A673 (cell line): ENCODE results near the gene LMTK3. TPM values are rescaled to one million over a fixed set of nuclear protein-coding genes. Genes with fewer than 3 reads are reported as not detected.

ENCODE experiments used
- BruUV-seq: library from RNA; stranded (reverse); fragments of 400-500 nt; replicated peaks from 2 replicates; lab custom pipeline; 2021; lab: Mats Ljungman, UMichigan
- CTCF ChIA-PET: fragments of 300-600 bp; sonication (Branson Sonifier 250); formaldehyde crosslinking; loops from one replicate; lab custom pipeline; 2022; ENCODE audit warnings: antibody characterized with exemption; lab: Charles Lee
- POLR2A ChIA-PET: fragments of 300-600 bp; sonication (Branson Sonifier 250); formaldehyde crosslinking; loops from one replicate; lab custom pipeline; 2022; ENCODE audit warnings: antibody characterized with exemption; ENCODE audit not compliant: low non-redundant PET; lab: Charles Lee
- DNase-seq: peaks from one replicate; pipeline ENCODE4 v3.0.0-alpha.2; 2015; ENCODE audit warnings: low spot score
- H3K27ac ChIP-seq: fragments of 200-600 bp; sonication (generic); 2 replicates; pipeline ENCODE4 v1.5.1; 2016; ENCODE audit warnings: mixed run types, low read depth, mild to moderate bottlenecking, mixed read lengths, antibody characterized with exemption, low read length; ENCODE audit not compliant: poor library complexity, severe bottlenecking
- H3K27me3 ChIP-seq: fragments of 200-600 bp; sonication (generic); replicated peaks from 2 replicates; pipeline ENCODE4 v1.6.1; 2017; ENCODE audit warnings: mixed run types, low read depth, mild to moderate bottlenecking, mixed read lengths, antibody characterized with exemption, low read length; ENCODE audit not compliant: insufficient read depth, poor library complexity
- H3K36me3 ChIP-seq: fragments of 200-600 bp; sonication (generic); 2 replicates; pipeline ENCODE4 v1.6.1; 2016; ENCODE audit warnings: mixed run types, mild to moderate bottlenecking, mixed read lengths, antibody characterized with exemption, low read length; ENCODE audit not compliant: insufficient read depth, poor library complexity, severe bottlenecking
- H3K4me1 ChIP-seq: fragments of 200-600 bp; sonication (generic); 2 replicates; pipeline ENCODE4 v1.6.1; 2017; ENCODE audit warnings: mixed run types, mild to moderate bottlenecking, mixed read lengths, antibody characterized with exemption, low read length; ENCODE audit not compliant: insufficient read depth, poor library complexity, severe bottlenecking
- H3K4me3 ChIP-seq: fragments of 200-600 bp; sonication (generic); 2 replicates; pipeline ENCODE4 v1.5.1; 2016; ENCODE audit warnings: low read depth, mixed run types, mild to moderate bottlenecking, mixed read lengths, low read length; ENCODE audit not compliant: poor library complexity, severe bottlenecking
- H3K9me3 ChIP-seq: fragments of 200-600 bp; sonication (generic); 2 replicates; pipeline ENCODE4 v1.6.1; 2016; ENCODE audit warnings: mixed run types, low read depth, mild to moderate bottlenecking, mixed read lengths, antibody characterized with exemption, low read length; ENCODE audit not compliant: poor library complexity, severe bottlenecking
- EZH2 ChIP-seq: fragments of 200-600 bp; sonication (generic); IDR thresholded peaks from 2 replicates; pipeline ENCODE4 v1.6.1; 2017; ENCODE audit warnings: borderline replicate concordance, low read depth, mild to moderate bottlenecking, mixed read lengths, antibody characterized with exemption, low read length; ENCODE audit not compliant: poor library complexity, severe bottlenecking
- intact Hi-C: fragments of 100-400 bp; cut with micrococcal nuclease; formaldehyde crosslinking; loops from one replicate; pipeline ENCODE4 v1.10.0; 2022; ENCODE audit not compliant: unreplicated experiment
- total RNA-seq: library from RNA; stranded (reverse); gene quantifications from 2 replicates; pipeline ENCODE4 v1.2.3, GENCODE V29; 2021
- TF ChIP-seq, protein P1 (sequence below): fragments of 300-800, 200-600 bp; sonication (generic); conservative IDR thresholded peaks from 2 replicates; pipeline ENCODE4 v1.5.1; 2017; ENCODE audit warnings: low read depth, mild to moderate bottlenecking, antibody characterized with exemption, low read length, moderate library complexity, mixed read lengths

The LMTK3 gene
- total RNA-seq, 1 experiment from 2014 or later, result 0.52 TPM

DNA sequence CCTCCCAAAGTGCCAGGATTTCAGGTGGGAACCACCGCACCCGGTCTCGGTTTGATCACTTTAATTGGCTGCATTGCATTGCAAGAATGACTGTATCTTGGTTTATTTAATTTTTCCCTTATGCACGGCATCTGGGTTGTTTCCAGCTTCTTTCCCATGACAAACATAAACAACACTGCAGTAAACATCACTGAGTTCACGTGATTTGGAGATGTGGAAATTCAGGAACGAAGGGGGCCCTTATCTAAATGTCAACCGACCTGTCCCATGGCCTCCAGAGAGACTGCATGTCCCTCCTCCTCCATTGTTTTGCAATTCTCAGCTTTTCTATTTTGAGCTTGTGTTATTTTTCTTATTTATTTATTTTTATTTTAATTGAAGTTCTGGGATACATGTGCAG is 25.9 kb upstream of the LMTK3 start:
- Histone ChIP-seq H3K4me3 (no peak overlapping the region), H3K36me3 (no peaks in the 10 kb centered on the region), H3K4me1 (no peaks in the 10 kb centered on the region), H3K27me3 (no peaks in the 10 kb centered on the region), H3K9me3 (no peaks in the 10 kb centered on the region), H3K27ac (no peak overlapping the region)
- intact Hi-C loops, result no loop called here
- ChIA-PET POLR2A (interaction anchor here (0.7 kb wide), 1 partner anchor 728 kb away, joined by 7 read pairs; no protein-coding TSS in a partner anchor), CTCF (no interaction called here)
- TF ChIP-seq, protein P1, sequence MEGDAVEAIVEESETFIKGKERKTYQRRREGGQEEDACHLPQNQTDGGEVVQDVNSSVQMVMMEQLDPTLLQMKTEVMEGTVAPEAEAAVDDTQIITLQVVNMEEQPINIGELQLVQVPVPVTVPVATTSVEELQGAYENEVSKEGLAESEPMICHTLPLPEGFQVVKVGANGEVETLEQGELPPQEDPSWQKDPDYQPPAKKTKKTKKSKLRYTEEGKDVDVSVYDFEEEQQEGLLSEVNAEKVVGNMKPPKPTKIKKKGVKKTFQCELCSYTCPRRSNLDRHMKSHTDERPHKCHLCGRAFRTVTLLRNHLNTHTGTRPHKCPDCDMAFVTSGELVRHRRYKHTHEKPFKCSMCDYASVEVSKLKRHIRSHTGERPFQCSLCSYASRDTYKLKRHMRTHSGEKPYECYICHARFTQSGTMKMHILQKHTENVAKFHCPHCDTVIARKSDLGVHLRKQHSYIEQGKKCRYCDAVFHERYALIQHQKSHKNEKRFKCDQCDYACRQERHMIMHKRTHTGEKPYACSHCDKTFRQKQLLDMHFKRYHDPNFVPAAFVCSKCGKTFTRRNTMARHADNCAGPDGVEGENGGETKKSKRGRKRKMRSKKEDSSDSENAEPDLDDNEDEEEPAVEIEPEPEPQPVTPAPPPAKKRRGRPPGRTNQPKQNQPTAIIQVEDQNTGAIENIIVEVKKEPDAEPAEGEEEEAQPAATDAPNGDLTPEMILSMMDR, result no peak
- TF ChIP-seq EZH2, result no peak
- no peak for DNase-seq
- no TSS peak for BruUV-seq

DNA sequence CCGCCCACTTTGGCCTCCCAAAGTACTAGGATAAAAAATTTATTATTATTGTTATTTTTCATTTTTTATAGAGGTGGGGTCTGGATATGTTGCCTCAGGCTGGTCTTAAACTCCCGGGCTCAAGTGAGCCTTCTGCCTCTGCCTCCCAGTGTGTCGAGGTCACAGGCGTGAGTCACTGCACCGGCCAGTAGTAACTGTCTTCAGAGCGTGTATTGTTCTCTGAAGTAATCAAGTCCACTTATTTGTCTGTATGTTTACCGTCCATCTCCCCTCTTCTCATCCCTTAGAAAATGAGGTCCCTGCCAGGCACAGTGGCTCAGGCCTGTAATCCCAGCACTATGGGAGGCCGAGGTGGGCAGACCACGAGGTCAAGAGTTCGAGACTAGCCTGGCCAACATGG is 22.1 kb upstream of the LMTK3 start:
- intact Hi-C loops, result no loop called here

DNA sequence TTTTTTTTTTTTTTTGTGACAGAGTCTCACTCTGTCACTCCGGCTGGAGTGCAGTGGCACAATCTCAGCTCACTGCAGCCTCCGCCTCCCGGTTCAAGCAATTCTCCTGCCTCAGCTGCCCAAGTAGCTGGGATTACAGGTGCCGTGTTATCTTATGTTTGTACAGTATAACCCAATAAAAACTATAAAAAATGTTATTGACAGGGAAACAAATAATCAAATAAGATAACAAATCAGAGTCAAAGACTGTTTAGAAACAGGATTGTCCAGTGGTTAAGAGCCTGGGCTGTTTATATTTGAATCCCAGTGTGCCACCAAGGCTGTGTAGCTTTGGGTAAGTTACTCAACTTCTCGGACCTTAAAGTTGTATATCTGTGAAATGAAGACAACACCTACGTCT is 19.1 kb upstream of the LMTK3 start:
- DNase-seq, result no peak
- no peak for TF ChIP-seq EZH2
- TF ChIP-seq, protein P1, result no peak
- POLR2A ChIA-PET, result no interaction called here
- no peaks in the 10 kb centered on the region for H3K27me3 ChIP-seq
- H3K9me3 ChIP-seq, result peaks cover 3% of the 10 kb centered on the region
- H3K36me3 ChIP-seq, result no peaks in the 10 kb centered on the region
- H3K4me1 ChIP-seq, result no peaks in the 10 kb centered on the region
- intact Hi-C loops, result no loop called here
- no TSS peak for BruUV-seq
- CTCF ChIA-PET, result no interaction called here
- H3K27ac ChIP-seq, result no peak overlapping the region
- H3K4me3 ChIP-seq, result no peak overlapping the region

More for the DNA sequence above, 22.1 kb upstream of the LMTK3 start:
- Histone ChIP-seq H3K27ac (no peak overlapping the region), H3K9me3 (peaks cover 3% of the 10 kb centered on the region), H3K27me3 (no peaks in the 10 kb centered on the region), H3K4me1 (no peaks in the 10 kb centered on the region), H3K4me3 (no peak overlapping the region), H3K36me3 (no peaks in the 10 kb centered on the region)
- BruUV-seq, result no TSS peak
- POLR2A ChIA-PET, result no interaction called here
- CTCF ChIA-PET, result no interaction called here
- TF ChIP-seq EZH2, result no peak
- TF ChIP-seq, protein P1, result no peak
- DNase-seq, result no peak
